GM18870 (cell line): ENCODE results near the gene ANKS1A.
"Not testable (repeated sequence)": the region's sequence is repeated elsewhere in the genome, so short reads cannot be mapped to it uniquely, and the experiment has no call there.

Experiments
- ATAC-seq: cut with Tn5 transposase; IDR thresholded peaks from one replicate; pipeline ENCODE4 v1.9.1; 2021; ENCODE audit warnings: moderate library complexity; ENCODE audit not compliant: unreplicated experiment

The ANKS1A gene

GRCh38 chr6:34919651-34920050 lies 30.6 kb downstream of the ANKS1A start:
- ATAC-seq, result no peak

GRCh38 chr6:34920097-34920496 lies 31.0 kb downstream of the ANKS1A start:
- ATAC-seq, result no peak

- ATAC-seq, result no peak
Measured at GRCh38 chr6:34922177-34922663, 33.2 kb downstream of the ANKS1A start.

- ATAC-seq, result no peak
Measured at GRCh38 chr6:34924831-34925625, 36.0 kb downstream of the ANKS1A start.

GRCh38 chr6:34926655-34927054 lies 37.6 kb downstream of the ANKS1A start:
- no peak for ATAC-seq

GRCh38 chr6:34928220-34928619 lies 39.2 kb downstream of the ANKS1A start:
- ATAC-seq, result no peak

GRCh38 chr6:34928695-34929094 lies 39.6 kb downstream of the ANKS1A start:
- no peak for ATAC-seq

GRCh38 chr6:34929241-34929978 lies 40.4 kb downstream of the ANKS1A start:
- no peak for ATAC-seq

- no peak for ATAC-seq
Measured at GRCh38 chr6:34930221-34930620, 41.2 kb downstream of the ANKS1A start.

- ATAC-seq, result not testable (repeated sequence)
Measured at GRCh38 chr6:34932202-34932601, 43.1 kb downstream of the ANKS1A start.

- ATAC-seq, result no peak
Measured at GRCh38 chr6:34934516-34934915, 45.5 kb downstream of the ANKS1A start.

- ATAC-seq, result no peak
Measured at GRCh38 chr6:34938268-34938667, 49.2 kb downstream of the ANKS1A start.

- no peak for ATAC-seq
Measured at GRCh38 chr6:34940030-34940434, 51.0 kb downstream of the ANKS1A start.

GRCh38 chr6:34941421-34941820 lies 52.4 kb downstream of the ANKS1A start:
- no peak for ATAC-seq

GRCh38 chr6:34945317-34945716 lies 56.3 kb downstream of the ANKS1A start:
- ATAC-seq, result no peak

- no peak for ATAC-seq
Measured at GRCh38 chr6:34947561-34947960, 58.5 kb downstream of the ANKS1A start.

GRCh38 chr6:34949636-34950035 lies 60.6 kb downstream of the ANKS1A start:
- ATAC-seq, result no peak

GRCh38 chr6:34950849-34951248 lies 61.8 kb downstream of the ANKS1A start:
- ATAC-seq, result no peak

- no peak for ATAC-seq
Measured at GRCh38 chr6:34951731-34952130, 62.7 kb downstream of the ANKS1A start.

GRCh38 chr6:34953061-34954025 lies 64.3 kb downstream of the ANKS1A start:
- ATAC-seq, result no peak

GRCh38 chr6:34955442-34955841 lies 66.4 kb downstream of the ANKS1A start:
- ATAC-seq, result no peak
